ENCODE measurements around the gene ARHGAP26.
A peak's percentile ranks its signal among the peaks of the same experiment; 100 is the strongest.

ARHGAP26 gene

DNA sequence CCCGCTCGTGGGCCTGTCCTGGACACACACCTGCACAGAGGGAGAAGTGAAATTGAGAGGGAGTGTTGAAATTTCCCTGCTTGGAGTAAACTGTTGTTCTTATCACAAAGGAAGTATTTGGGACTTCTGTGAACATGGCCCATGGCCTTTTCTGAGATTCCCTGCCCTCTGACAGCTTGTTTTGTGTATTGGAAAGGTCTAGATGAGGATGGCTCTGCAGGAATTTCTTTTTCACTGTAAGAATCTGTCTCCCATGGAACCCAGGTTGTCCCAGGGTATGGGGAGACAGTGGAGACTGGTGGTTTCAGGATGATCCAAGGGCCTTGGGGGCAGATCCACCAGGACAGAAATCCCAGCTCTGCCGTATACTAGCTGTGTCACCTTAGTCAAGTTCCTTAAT, 121.8 kb downstream of the ARHGAP26 start:
- no peak for FAIRE-seq

DNA sequence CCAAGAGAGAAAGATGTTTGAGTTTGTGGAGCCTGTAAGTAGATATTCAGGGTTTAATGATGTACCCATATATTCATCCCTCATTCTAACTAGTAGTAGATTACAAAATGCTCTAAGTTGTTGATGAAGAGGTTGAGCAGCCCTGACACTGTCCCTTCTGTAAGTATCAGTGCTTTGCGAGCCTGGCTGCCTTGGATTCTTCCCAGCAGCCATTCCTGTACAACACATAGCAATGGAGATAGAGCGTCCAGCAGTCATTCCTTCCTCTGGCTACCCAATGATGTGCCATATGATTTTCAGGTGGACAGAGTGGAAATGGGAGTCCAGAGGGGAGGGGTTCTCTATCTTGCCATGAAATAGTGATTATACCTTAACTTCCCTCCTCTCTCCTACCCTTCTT, 124.1 kb downstream of the ARHGAP26 start:
- no peak for FAIRE-seq
- no peak for DNase-seq (ENCODE audit: insufficient read length, low spot score)

More for the DNA sequence above, 121.8 kb downstream of the ARHGAP26 start:
- no peak for DNase-seq (ENCODE audit: insufficient read length, low spot score)

DNA sequence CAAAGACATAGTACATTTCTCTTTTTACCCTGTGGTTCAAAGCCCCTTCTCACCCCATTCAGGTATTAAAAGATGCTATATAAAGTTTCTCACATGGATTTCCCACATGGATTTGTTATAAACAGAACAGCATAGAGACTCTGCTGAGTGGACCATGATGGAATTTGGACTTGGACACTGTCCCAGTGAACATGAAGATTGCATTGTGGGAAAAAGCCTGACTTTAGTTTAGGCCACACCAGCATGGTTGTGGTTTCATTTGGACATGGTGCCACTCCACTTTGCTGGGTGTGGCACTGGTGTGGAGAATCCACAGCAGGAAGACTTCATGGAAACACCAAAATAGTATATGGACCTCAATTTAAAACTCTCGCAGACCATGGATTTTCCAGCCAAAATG, 124.6 kb downstream of the ARHGAP26 start:
- no peak for DNase-seq (ENCODE audit: insufficient read length, low spot score)
- no peak for FAIRE-seq

DNA sequence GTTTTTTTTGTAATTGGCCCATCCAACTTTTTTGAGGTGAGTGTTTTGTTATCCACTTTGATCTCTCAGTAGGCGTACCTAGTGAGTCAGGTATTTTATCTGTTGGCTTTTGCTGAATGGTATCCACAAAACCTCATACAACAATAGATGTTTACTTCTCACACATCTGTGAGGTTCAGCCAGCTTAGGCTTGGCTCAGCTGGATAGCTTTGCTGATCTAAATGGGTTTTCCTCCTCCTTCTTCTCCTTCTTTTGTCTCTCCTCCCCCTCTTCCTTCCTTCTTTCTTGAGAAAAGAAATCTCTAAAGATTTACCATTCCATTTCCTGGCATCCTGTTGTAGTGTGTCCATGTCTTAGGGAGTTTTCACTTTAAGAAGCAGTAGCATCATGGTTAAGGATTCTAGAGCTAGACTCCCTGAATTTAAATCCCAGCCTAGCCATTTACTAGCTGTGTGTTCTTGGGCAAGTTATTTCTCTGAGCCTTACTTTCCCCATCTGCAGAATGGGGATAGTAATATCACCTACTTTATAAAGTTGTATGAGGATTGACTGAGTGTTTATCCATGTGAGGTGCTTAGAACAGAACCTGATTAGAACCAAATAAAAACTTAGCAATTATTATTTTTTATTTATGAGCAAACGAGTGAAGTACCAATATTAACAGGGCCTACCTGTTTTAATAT, 126.3 kb downstream of the ARHGAP26 start:
- DNase-seq (ENCODE audit: insufficient read length, low spot score) (no peak), FAIRE-seq (no peak)

DNA sequence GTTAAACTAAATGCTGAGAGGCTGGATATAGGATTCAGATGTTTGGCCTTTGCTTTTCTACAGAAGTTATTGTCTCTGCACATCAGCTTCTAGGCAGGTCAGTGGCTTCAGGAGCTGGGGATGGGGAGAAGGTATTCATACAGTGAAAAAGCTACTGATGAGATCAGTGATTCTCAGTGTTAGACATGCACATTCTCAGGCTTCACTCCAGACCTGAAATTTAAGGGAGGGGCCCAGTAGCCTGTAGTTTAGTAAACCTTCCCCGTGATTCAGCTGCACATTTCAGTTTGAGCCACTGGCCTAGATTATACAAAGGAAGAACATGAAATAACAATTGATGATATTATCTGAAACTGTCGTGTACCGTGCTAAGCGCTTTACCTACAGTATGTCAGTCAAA, 127.2 kb downstream of the ARHGAP26 start:
- FAIRE-seq (no peak), DNase-seq (ENCODE audit: insufficient read length, low spot score) (no peak)

DNA sequence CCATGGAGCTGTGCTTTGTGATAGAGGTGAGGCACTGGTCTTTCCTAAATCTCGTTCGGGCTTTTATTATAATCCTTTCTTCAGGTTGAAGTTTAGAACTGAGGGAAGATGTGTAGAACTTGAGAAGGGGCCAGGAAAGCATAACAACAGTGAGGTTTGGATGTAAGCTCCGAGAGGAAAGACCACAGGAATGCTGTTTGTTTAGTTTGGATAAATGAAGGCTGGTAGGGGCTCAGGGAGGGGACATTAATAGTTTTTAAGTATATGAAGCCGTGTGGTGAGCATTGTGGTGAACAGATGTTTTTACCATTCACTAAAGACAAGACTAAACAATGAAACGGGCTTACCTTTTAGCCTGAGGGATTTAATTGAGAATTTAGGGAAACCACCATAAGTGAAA, 130.8 kb downstream of the ARHGAP26 start:
- DNase-seq (ENCODE audit: insufficient read length, low spot score) (peak; percentile 24), FAIRE-seq (no peak)

DNA sequence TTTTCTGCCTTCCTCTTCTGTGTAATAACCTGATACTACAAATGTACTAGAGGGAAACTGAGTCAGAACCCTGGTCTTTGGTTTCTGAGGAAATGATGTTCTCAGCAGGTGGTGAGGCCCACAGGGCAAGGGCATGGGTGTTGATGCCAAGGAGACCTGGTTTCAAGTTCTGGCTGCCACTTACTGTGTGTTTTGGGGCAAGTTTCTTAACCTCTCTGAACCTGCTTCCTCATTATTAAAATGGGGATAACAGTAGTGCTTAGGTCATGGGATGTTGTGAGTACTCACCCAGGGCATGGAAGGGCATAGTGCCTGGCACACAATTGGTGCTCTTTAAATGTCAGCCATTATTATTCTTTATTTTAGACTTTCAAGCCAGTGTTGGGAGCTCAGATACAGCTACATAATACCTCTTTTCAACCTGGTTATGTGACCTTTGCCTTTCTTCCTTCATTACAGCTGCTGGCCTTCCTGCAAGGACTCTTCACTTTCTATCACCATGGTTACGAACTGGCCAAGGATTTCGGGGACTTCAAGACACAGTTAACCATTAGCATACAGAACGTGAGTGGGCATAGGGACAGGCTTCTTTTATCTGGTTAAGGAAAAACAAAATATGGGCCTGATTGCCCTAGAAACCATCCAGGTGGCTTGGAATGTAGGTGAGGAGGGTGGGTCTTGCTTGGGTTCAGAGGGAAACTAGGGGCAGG, 131.5 kb downstream of the ARHGAP26 start:
- no peak for DNase-seq (ENCODE audit: insufficient read length, low spot score)
- no peak for FAIRE-seq

DNA sequence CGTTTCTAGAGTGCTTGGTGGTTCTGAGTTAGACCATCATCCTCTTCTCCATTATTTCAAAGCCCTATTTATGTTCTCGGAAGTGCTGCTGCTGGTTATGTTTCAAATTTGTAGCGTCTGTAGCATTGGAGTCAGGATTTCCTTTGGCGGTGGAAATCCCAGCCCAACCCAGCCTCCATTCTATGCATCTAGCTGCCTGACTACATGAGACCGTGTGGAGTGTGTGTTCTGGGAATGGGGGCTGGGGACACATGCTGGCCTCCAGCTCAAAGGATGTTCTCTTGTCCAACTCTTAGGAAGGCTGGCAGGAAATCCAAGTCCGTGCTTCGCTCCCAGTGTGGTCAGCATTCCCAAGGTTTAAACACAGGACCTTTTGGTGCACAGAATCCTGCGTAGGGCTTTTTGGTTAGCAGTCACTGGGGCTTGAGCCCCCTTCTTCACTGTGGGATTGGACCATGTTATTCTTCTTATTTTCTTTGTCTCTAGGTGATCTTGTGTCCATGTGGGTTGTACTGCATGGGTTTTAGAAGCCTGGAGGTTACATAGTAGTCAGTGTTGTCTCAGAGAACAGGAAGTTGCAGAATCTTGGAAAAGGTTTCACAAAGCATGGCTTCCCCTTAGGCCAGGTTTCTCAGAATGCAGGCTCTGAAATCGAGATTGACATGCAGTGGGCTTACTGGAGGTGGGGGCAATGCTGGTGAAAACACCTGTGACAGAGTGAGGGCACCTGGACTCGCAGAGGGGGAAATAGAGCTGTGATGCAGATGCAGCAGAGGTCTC, 132.2 kb downstream of the ARHGAP26 start:
- FAIRE-seq = no peak
- DNase-seq (ENCODE audit: insufficient read length, low spot score) = no peak

DNA sequence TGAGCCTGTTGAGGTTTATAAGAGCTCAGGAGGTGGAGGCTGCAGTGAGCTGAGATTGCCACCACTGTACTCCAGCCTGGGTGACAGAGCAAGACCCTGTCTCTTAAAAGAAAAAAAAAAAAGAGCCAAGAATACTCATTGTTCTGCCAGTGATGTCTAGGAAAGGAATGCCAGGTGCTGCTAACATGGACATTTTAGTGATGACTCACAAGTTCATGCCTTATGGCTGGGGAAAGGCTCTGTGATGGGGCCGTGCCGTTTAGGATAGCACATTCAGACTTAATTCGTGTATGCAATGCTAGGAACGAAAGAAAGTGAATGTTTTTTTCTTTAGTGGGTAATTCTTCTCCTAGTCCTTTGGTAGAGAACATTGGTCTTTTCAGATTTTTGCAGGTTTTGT, 134.2 kb downstream of the ARHGAP26 start:
- no peak for DNase-seq (ENCODE audit: insufficient read length, low spot score)
- no peak for FAIRE-seq

DNA sequence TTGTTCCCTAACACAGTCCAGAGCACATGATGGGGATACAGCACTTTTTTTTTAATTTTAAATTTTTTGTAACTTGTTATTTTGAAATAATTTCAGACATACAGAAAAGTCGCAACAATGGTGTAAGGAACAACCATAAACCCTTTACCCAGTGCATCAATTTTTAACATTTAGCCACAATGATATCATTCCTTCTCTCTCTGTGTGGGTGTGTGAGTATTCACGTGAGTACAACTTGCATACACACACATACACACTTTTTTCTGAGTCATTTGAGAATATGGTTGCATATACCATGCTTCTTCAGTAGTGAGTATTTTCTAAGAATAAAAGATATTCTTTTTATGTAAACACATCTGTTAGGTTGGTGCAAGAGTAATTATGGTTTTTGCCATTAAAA, 135.2 kb downstream of the ARHGAP26 start:
- FAIRE-seq (no peak), DNase-seq (ENCODE audit: insufficient read length, low spot score) (no peak)

DNA sequence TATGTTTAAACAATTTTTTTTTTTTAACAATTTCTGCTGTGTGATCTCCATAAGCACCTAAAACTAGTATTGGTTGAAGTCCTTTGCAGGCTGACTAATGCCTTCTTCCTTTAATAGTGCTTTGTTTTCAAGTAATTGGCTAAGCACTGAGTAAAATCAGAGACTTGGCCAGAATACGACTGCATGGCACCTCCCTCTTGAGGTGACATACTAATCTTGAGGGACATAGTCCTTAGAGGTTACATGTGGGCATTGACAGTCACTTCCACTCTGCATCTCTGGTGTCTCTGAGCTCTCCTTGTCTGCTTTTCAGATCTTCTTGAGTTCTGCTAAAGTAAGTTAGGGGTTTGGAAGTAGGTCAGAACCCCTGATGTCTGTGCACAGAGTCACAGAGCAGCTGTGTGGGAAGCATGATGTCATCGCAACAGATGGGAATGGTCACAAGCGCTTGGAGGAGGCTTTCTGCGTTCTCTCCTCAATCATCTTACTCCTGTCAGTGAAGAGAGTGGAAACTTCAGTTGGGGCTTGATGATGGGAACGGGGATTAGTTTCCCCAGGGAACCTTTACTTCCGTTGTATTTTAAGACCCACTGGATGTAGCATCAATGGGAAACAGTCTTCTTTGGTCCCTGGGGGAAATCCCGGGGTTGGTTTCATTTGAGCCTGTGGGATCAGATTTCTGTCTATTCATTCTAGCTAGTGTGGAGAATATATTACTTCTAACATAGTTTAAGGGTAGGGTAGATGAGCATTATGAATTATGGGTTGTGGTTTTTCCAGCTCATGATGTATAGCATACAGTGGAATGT, 136.9 kb downstream of the ARHGAP26 start:
- DNase-seq (ENCODE audit: insufficient read length, low spot score) (no peak), FAIRE-seq (no peak)

DNA sequence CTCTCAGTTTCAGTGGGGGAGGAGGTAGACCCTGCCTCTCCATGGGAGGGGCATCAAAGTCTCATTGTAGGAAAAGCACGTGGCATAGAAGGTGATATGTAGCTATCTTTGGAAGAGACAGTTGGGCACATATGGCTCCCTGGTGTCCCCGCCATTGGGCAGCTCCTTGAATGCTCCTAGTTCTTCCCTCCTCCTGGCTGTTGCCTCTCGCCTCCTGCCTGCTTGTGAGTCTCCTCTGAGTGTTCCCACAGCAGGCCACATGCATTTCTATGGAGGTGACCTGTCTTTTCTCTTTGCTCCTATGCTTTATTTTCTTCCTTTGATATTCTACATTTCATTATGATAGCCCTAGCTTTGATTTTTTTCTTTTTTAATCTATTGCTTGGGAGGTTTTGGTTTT, 138.5 kb downstream of the ARHGAP26 start:
- DNase-seq (ENCODE audit: insufficient read length, low spot score) (no peak), FAIRE-seq (no peak)

DNA sequence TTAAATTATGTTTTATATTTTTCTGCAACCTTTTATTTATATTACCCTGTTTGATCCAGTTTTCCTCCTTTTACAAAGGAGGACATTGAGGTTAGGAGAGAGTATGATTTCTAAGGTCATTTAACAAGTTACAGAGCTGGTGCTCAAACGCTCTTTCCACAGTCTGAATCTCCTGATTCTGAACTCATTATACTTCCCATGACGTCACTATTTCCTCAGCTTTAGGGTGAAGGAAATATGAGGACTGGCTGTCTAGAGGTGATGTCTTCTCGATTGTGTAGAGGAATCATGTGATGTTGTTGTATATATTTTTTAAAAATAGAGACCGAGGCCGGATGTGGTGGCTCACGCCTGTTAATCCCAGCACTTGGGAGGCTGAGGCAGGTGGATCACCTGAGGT, 140.0 kb downstream of the ARHGAP26 start:
- DNase-seq (ENCODE audit: insufficient read length, low spot score) (no peak), FAIRE-seq (no peak)

DNA sequence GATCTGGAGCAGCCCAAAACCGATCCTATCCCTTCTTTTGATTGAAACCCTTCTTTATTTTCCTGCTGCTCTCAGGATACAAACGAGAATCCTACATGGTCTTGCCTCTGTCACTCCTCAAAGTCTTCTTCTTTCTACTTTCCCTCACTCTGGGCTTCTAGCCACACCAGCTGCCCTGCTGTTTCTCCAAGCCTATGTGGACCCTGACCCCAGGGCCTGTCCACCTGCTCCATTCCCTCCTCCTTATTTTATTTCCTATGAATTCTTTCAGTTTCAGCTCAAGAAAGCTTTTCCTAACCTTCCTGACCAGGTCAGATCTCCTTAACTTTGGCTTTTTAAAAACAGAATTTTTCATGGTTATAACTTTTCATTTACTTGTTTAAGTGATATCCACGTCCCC, 141.0 kb downstream of the ARHGAP26 start:
- FAIRE-seq (no peak), DNase-seq (ENCODE audit: insufficient read length, low spot score) (no peak)

DNA sequence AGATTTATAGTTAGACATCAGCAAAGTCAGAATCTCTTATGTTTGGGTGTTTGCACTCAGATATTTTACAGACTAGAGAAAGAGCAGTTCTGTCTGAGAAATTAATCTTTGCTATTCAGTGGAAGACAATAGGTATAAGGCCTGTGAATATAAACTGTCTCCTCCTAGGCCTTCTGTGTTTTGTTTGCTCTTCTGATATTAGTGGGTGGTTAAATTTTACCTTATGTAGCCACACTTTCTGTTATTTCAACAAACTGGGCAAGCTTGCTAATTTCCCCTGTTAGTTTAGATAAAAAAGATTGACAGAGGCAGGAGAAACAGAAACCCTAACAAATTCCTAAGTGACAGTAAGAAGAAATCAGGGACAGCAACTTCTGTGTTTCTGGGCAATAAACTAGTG, 141.6 kb downstream of the ARHGAP26 start:
- DNase-seq (ENCODE audit: insufficient read length, low spot score) (no peak), FAIRE-seq (no peak)

DNA sequence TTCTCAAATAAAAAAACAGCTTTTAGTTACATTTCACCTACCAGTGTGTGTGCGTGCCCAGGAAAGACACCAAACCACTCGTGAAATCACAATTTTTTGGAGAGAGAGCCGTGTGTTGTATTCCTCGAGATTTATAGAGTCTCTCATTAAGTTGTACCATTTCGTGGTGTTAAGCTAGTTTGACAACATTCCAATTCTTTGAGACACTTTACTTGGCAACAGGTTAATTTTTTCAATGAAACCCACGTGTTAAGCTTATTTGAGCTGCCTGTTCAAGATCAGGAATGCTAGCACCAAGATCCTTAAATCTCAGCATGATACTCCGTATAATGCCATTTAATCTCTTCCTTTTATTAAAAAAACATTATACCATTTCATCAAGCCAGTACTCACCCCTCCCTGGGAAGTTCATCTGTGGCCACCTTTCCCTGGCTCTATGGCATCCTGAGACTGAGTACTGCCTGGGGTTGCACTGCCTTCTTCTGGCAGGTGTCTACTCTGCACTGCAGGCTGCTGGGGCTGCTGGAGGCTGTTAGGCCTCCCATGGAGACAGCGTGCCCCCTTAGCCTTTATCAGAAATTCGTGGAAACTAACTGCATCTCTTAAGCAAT, 143.7 kb downstream of the ARHGAP26 start:
- no peak for FAIRE-seq
- no peak for DNase-seq (ENCODE audit: insufficient read length, low spot score)

DNA sequence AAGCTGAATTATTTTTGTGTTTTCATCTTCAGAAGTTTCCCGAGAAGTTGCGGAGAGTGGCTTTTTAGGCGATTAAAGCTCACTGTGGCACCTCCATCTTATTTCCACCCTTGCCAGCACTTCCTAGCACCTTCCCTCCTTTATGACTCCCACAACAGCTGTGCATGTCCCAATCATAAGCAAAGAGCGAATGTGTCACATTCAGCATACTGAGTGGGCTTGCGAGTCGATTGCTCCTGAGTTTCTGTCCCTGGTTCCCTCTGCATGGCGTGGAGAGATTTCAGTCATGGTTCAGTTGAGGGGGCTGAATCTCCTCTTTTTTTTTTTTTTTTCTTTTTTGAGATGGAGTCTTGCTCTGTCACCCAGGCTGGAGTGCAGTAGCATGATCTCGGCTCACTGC, 144.9 kb downstream of the ARHGAP26 start:
- DNase-seq (ENCODE audit: insufficient read length, low spot score) (no peak), FAIRE-seq (no peak)

DNA sequence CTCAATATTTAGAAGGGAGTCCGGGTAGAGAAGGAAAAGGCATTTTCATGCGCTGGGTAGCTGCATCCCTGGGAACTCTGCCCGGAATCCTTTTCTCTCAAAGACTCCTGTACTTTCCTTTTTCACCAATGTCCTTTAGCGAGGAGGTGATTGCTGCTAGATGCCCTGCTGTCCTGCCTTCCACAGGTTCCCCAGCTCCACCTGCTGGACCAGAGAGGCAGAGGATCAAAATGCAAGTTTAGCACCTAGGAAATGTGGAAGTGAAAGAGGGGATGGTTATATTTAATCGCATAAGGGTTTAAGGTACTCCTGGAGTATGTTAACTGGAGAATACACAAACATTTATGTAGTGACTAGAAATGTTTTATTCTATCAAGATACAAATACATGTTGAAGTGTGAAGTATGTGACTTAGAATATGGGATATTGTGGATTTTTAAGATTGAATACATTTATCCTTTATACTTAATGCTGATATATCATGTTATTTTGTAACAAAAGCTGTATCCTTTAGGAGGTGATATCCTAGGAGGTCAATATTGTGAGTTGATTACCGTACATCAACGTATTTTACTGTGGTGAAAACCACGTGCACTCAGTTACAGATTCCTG, 145.7 kb downstream of the ARHGAP26 start:
- DNase-seq (ENCODE audit: insufficient read length, low spot score) (peak; percentile 35), FAIRE-seq (no peak)

DNA sequence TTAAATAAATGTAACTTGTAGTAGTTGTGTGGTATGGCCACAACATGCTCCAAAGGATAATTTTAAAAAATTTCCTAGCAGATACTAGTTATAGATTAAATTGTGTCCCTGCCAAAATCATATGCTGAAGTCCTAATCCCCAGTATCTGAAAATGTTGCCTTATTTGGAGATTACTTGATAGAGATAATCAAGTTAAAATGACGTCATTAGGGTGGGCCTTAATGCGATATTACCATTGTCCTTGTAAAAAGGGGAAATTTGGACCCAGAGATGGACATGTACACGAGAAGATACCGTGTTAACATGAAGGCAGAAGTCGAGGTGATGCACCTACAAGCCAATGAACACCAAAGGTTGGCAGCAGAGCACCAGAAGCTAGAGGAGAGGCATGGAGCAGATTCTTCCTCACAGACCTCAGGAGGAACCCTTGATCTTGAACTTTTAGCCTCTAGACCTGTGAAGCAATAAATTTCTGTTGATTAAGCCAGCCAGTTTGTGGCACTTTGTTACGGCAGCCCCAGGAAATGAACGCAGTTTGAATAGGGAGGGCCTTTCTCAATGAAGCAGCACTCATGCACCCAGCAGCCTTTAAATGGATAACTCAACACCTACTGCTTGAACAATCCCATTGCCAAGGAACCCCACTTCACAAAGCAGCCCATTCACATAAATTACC, 148.9 kb downstream of the ARHGAP26 start:
- FAIRE-seq = no peak
- DNase-seq (ENCODE audit: insufficient read length, low spot score) = no peak

Measured in HTR-8/SVneo (cell line).